ENCODE results near the gene ZAR1L.
"Not testable (repeated sequence)": the region's sequence is repeated elsewhere in the genome, so short reads cannot be mapped to it uniquely, and the experiment has no call there.

The ZAR1L gene, protein sequence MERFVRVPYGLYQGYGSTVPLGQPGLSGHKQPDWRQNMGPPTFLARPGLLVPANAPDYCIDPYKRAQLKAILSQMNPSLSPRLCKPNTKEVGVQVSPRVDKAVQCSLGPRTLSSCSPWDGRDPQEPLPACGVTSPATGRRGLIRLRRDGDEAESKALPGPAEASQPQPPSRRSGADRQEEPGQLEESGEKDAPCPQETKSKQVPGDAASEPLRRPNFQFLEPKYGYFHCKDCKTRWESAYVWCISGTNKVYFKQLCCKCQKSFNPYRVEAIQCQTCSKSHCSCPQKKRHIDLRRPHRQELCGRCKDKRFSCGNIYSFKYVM

DNA sequence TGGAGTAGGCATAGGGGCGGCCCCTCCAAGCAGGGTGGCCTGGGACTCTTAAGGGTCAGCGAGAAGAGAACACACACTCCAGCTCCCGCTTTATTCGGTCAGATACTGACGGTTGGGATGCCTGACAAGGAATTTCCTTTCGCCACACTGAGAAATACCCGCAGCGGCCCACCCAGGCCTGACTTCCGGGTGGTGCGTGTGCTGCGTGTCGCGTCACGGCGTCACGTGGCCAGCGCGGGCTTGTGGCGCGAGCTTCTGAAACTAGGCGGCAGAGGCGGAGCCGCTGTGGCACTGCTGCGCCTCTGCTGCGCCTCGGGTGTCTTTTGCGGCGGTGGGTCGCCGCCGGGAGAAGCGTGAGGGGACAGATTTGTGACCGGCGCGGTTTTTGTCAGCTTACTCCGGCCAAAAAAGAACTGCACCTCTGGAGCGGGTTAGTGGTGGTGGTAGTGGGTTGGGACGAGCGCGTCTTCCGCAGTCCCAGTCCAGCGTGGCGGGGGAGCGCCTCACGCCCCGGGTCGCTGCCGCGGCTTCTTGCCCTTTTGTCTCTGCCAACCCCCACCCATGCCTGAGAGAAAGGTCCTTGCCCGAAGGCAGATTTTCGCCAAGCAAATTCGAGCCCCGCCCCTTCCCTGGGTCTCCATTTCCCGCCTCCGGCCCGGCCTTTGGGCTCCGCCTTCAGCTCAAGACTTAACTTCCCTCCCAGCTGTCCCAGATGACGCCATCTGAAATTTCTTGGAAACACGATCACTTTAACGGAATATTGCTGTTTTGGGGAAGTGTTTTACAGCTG, at the start of gene ZAR1L, which contains the start of gene BRCA2:
ZAR1L (minus strand) TSS at position 126 of the 790 bp plus-strand sequence. CDS start 3,438 bp downstream, outside the sequence.
BRCA2 (plus strand) TSS at position 271 of the 790 bp plus-strand sequence. CDS start 953 bp downstream, outside the sequence.
- DNase-seq = peak; percentile 85

DNA sequence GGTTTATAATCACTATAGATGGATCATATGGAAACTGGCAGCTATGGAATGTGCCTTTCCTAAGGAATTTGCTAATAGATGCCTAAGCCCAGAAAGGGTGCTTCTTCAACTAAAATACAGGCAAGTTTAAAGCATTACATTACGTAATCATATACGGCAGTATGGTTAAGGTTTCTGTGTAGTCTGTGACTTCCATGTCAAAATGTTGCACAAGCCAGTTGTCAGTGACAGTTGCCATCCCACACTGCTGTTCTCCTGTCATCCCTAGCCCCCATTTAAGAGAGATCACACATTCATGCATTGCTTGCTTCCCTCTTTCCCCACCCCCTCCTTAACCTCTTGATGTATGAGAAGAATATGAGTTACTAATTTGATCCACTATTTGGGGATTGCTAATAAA, 47.4 kb upstream of the ZAR1L start:
- no peak for DNase-seq

DNA sequence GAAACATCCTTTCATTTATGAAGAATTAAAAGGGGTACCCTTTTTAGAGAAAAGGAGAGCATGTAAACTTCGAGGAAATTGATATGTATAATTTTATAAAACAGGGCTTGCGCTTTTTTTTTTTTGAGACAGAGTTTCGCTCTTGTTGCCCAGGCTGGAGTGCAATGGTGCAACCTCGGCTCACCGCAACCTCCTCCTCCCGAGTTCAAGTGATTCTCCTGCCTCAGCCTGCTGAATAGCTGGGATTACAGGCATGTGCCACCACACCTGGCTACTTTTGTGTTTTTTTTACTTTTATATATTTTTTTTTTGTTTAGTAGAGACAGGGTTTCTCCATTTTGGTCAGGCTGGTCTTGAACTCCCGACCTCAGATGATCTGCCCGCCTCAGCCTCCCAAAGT, 40.8 kb upstream of the ZAR1L start:
- not testable (repeated sequence) for DNase-seq

DNA sequence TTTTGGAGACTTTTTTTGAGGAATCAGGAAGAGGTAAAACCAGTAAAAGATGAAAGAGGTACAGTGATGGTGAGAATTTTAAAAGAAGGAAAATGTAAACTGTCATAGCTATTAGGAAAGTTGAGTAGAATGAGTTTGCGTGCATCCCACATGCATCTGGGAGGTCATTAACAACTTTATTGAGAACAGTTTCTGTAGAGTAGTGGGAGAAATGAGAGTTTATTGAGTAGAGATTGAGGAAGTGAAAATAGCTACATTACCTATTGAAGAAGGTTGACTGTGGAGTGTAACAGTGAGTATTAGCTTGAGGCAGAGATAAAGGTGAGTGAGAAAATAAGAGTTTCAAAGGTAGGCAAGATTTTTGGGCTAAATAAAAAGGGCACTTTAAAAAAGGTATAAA, 38.9 kb upstream of the ZAR1L start:
- DNase-seq = no peak

DNA sequence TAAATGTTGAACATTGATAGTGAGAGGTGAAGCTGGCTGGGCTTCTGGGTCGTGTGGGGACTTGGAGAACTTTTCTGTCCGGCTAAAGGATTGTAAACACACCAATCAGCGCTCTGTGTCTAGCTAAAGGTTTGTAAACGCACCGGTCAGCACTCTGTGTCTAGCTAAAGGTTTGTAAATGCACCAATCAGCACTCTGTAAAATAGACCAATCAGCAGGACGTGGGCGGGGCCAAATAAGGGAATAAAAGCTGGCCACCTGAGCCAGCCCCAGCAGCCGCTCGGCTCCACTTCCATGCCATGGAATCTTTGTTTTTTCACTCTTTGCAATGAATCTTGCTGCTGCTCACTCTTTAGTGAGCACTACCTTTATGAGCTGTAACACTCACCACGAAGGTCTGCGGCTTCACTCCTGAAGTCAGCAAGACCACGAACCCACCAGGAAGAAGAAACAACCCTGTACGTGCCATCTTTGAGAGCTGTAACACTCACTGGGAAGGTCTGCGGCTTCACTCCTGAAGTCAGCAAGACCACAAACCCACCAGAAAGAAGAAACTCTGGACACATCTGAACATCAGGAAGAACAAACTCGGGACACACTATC, 35.8 kb upstream of the ZAR1L start:
- DNase-seq = not testable (repeated sequence)

DNA sequence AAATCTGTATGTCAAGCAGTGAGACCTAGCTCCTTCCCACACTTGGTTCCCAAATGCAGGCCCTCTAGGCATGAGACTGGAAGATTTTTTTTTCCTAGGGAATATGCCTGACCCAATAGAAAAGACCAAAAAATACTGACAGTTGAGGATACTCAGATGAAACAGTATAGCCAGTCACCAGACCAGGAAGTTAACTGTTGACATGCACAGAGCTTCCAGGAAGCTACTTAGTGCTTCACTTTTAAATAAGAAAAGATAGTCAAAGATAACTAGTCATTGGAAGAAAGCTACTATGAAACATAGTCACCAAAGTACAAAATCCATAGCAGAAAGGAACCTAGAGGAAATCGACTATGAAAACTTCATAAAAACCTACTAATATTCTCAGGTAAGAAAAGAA, 32.5 kb upstream of the ZAR1L start:
- DNase-seq = no peak

DNA sequence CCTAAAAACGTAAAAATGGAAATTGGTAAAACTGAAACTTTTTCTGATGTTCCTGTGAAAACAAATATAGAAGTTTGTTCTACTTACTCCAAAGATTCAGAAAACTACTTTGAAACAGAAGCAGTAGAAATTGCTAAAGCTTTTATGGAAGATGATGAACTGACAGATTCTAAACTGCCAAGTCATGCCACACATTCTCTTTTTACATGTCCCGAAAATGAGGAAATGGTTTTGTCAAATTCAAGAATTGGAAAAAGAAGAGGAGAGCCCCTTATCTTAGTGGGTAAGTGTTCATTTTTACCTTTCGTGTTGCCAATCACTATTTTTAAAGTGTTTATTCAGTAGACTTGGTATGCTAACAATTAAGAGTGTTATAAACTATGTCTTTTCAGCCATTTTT, 25.8 kb upstream of the ZAR1L start:
- no peak for DNase-seq

DNA sequence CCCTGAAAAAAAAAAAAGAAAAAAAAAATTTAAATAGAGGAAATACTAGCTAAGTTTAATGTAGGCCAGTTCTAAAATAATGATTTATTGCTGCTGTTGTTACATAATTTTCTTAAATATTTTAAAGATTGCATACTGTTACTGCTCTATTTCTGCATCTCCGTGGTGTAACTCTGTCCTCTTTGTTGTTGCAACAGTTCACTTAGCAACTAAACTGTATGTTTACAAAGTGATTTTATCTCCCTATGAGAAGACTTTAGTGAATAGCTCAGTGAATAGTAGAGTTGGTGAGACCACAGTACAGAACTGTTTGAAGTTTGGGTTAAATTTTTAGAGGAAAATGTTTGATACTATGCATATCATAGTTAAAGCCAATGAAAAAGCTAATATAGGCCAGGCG, 19.5 kb upstream of the ZAR1L start:
- DNase-seq = no peak

DNA sequence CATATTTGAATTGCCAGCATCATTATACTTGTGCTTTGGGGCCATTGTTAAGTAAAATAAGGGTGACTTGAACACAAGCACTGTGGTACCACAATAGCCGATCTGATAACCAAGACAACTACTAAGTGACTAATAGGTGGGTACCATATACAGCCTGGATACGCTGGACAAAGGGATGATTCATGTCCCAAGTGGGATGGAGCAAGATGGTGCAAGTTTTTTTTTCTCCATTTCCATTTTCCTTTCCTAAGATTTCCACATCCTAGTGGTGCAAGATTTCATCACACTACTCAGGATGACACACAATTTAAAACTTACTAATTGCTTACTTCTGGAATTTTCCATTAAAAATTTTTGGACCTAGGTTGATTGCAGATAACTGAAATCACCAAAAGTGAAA, 15.3 kb upstream of the ZAR1L start:
- DNase-seq = no peak

DNA sequence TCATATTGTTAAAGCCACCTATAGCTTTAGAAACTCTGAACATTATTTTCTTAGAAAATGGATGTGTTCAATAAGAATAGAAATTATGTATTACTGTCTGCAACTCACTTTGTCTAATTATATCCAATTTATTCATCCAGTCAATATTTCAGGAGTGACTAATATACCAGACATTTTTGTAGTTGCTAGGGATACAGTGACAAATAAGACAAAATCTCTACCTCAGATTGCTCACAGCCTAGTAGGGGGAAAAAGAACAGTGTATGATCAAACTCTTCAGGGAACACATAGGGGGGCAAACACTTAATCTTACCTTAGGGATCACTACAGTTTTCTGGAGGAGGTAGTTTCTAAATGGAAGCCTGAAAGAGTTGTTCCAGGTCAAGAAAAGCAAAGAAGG, 8.7 kb upstream of the ZAR1L start:
- DNase-seq = no peak

DNA sequence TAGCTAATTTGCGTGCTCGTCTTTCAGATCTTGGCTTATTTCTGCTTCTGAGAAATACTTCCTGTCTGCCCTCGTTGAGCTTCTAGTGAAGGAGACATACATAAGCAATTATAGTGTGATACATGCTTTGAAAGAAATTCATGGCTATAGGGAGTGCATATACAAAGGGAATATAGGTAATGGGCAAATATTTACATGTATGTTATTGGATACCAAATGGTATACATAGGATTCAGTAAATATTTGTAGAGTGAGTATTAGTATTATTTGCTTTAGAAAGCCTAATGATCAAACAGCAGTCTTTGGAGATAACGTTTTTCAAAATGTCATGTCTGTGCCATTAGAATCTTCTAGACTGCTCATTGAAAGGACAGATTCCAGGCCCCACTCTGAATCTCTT, 5.4 kb upstream of the ZAR1L start:
- no peak for DNase-seq

DNA sequence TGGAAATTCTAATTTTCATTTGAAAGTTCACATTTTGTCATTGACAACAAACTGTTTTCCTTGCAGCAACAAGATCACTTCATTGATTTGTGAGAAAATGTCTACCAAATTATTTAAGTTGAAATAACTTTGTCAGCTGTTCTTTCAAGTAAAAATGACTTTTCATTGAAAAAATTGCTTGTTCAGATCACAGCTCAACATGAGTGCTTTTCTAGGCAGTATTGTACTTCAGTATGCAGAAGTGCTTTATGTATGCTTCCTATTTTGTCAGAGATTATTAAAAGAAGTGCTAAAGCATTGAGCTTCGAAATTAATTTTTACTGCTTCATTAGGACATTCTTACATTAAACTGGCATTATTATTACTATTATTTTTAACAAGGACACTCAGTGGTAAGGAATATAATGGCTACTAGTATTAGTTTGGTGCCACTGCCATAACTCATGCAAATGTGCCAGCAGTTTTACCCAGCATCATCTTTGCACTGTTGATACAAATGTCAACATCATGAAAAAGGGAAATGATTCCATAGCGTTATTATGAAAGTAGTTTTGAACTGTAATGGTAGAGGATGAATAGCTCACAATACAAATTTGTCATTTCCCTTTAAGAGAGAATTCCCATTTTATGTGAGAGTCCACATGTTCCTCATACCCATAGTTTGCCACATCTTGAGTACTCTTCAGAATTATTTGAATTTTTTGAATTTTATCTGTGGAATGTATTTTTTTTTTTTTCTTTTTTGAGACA, 2.7 kb upstream of the ZAR1L start:
- DNase-seq = no peak

DNA sequence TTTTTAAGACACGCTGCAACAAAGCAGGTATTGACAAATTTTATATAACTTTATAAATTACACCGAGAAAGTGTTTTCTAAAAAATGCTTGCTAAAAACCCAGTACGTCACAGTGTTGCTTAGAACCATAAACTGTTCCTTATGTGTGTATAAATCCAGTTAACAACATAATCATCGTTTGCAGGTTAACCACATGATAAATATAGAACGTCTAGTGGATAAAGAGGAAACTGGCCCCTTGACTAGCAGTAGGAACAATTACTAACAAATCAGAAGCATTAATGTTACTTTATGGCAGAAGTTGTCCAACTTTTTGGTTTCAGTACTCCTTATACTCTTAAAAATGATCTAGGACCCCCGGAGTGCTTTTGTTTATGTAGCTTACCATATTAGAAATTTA, 1.3 kb upstream of the ZAR1L start:
- no peak for DNase-seq

DNA sequence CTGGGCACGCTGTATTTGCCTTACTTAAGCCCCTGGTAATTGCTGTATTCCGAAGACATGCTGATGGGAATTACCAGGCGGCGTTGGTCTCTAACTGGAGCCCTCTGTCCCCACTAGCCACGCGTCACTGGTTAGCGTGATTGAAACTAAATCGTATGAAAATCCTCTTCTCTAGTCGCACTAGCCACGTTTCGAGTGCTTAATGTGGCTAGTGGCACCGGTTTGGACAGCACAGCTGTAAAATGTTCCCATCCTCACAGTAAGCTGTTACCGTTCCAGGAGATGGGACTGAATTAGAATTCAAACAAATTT, 821 bp upstream of the ZAR1L start:
- no peak for DNase-seq

DNA sequence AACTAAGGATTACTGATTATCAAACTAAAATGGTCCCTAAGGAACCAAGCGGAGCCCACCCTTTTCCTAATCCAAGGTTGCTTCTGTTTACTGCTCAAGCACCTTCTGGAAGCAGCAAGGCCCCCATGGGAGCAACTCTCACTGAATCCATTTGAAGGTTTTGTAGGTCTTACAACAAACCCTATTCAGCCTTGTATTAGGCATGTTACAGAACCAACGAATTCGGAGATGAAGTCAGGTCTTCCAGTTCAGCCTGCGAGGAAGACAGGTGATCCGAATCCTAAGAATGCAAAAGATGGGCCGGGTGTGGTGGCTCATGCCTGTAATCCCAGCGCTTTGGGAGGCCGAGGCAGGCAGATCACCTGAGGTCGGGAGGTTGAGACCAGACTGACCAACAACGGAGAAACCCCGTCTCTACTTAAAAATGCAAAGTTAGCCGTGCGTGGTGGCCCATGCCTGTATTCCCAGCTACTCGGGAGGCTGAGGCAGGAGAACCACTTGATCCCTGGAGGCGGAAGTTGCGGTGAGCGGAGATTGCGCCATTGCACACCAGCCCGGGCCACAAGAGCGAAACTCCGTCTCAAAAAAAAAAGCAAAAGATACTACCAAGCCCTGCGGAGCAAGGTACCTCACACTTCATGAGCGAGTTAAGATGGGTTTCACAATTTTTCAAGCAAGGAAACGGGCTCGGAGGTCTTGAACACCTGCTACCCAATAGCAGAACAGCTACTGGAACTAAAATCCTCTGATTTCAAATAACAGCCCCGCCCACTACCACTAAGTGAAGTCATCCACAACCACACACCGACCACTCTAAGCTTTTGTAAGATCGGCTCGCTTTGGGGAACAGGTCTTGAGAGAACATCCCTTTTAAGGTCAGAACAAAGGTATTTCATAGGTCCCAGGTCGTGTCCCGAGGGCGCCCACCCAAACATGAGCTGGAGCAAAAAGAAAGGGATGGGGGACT, 609 bp downstream of the ZAR1L start:
- DNase-seq = peak; percentile 61

DNA sequence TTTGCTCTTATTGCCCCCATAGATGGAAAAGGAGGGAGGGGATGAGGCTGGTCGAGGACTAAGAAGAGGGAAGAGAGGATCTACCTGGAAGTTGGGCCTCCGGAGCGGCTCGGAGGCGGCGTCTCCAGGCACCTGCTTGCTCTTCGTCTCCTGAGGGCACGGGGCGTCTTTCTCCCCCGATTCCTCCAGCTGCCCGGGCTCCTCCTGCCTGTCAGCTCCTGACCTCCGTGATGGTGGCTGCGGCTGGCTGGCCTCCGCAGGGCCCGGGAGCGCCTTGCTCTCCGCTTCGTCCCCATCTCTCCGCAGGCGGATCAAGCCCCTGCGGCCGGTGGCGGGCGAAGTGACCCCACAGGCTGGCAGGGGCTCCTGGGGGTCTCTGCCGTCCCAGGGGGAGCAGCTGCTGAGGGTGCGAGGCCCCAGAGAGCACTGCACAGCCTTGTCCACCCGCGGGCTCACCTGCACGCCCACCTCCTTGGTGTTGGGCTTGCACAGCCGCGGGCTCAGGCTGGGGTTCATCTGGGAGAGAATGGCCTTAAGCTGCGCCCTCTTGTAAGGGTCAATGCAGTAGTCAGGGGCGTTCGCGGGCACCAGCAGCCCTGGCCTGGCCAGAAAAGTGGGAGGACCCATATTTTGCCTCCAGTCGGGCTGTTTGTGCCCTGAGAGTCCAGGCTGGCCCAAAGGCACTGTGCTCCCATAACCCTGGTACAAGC, 3.8 kb downstream of the ZAR1L start:
- DNase-seq = no peak

DNA sequence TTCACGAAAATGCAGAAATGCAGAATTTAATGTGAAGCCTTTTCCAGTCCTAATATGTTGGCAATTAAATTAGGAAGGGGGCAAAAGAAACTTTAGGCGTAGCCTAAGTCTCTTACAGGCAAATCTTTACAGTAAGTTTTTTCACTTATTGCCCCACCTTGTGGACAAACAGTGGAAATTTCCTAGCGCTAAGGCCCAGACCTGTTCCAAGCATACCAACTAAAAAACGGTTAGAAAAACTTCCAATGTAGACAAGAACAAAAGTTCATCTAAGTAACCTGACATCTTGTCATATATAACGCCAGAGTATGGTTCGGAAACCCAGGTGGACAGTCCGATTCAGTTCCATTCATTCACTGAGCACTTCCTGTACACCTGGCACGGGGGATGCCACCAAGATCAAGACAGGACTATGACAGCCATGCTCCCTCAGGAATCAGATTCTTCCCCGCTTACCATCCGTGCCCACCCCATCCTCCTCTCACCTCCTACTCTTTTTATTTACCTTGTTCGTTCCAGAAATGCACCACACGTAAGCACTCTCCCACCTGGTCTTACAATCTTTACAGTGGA, 4.9 kb downstream of the ZAR1L start:
- DNase-seq = no peak

DNA sequence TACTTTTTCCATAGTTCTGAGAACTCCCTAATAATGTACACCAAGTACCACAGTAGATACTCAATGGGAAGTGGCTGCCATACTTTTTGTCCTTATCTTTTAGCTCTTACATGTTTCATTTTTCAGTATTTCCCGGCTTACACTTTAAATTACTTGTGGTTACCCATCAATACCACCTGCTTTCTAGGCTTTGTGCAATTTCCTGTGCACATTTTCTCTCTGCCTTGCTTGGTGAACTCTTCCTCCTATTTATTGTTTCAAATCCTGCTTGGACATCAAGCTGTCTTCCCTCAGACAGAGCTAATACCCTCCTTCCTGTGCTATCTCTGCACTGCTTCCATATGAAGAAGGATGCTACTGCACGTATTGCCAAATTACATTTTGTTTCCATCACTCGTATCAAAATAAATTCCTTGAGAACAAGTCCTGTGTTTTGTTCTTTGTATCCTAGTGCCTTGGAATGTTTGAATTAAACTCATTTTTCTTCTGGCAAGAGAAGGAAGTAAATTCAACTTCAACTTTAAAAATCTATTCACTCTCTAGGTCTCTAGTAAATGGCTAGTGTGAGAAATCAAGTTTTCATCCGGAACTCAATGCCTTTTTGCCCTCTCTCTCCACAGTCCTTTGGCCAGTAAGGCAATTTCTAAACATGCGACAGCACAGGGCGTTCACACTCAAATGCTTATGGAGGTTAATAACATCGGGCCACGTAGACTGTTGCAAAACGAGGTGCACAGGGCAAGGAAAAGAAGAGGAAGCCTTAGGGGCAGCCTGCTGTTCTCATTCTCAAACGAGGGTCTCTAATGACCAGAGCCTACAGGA, 5.6 kb downstream of the ZAR1L start:
- DNase-seq = no peak

DNA sequence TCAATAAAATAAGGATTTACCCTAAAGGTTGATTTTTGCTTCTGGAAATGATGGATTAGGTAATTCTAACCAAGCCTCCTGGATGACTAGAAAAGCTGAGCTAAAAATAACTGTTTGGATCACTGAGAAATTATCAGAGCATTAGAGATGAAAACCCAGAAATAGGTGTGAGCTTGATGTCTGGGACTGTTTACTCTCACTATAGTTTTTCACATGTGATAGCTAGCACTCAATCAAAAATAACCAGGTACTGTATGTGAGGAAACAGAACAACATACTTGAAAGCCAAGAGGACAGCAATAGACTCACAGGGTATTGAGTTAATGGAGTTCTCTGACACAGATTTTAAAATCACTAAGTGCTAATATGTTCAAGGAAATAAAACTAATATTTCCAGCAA, 9.5 kb downstream of the ZAR1L start:
- no peak for DNase-seq

DNA sequence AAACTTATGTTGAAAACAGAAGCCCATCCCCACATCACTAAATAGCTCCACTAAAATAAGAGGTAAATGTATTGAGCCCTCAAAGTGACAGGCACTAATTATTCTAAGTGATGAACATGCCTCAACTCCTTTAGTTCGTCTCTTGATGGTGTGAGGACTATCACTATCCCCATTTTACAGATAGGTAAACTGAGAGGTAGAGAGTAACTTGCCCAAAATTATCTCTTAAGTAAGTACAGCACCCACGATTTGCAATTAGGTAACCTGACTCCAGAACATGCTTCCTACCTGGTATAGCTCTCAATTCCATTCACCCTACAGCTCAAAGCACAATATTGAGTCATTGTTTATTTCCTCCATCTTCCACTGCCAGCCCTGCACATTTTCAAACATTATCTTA, 12.7 kb downstream of the ZAR1L start:
- no peak for DNase-seq

Data from activated CD8-positive, alpha-beta memory T cell treated with anti-CD3 and anti-CD28 coated beads, Interleukin-2, amount 50 U/mL, for 4 hours (primary cell).